K562 (cell line): ENCODE data around the gene ZNF865.

Experiments
- SMC3 ChIP-seq: conservative IDR thresholded peaks from 2 replicates; pipeline ENCODE4 v1.6.1; 2011; ENCODE audit warnings: low read depth, low read length, improper control_type of control experiment; ENCODE audit not compliant: insufficient read depth
- SNRNP70 ChIP-seq: fragments of 200-400 bp; formaldehyde crosslinking; optimal IDR thresholded peaks from 2 replicates; pipeline ENCODE3; 2017; ENCODE audit warnings: low read depth, low read length
- YY1 ChIP-seq, 3 experiments: IDR thresholded peaks; 2 replicates each; pipeline ENCODE4 v1.6.1; 2011; ENCODE audit warnings: low read length in 2 of 3, mild to moderate bottlenecking in 2 of 3, moderate library complexity in 2 of 3, borderline replicate concordance in 1 of 3, control low read depth in 1 of 3, low read depth in 1 of 3; ENCODE audit not compliant: insufficient read depth in 3 of 3, insufficient replicate concordance in 2 of 3, control insufficient read depth in 1 of 3, insufficient read length in 1 of 3; ENCODE audit errors: extremely low read depth in 1 of 3

GRCh38 chr19:55644191-55644833 lies 38.9 kb downstream of the ZNF865 start:
- TF ChIP-seq YY1 (IDR thresholded peaks at IDR 0.05; ENCODE audit: borderline replicate concordance in 1 of 3, control insufficient read depth in 1 of 3, extremely low read depth in 1 of 3, insufficient read depth in 3 of 3, insufficient read length in 1 of 3, insufficient replicate concordance in 2 of 3, low read depth in 1 of 3, low read length in 2 of 3) = no peak
- no peak for TF ChIP-seq SNRNP70
- TF ChIP-seq SMC3 = no peak
